GM19238 (cell line): Measurements from ENCODE around the gene NLRP2B.
"Not testable (repeated sequence)": the region's sequence is repeated elsewhere in the genome, so short reads cannot be mapped to it uniquely, and the experiment has no call there.

Source experiments
- DNase-seq: peaks from one replicate; pipeline ENCODE4 v3.0.0; 2011; ENCODE audit warnings: low spot score; ENCODE audit not compliant: insufficient read length

Gene NLRP2B

DNA sequence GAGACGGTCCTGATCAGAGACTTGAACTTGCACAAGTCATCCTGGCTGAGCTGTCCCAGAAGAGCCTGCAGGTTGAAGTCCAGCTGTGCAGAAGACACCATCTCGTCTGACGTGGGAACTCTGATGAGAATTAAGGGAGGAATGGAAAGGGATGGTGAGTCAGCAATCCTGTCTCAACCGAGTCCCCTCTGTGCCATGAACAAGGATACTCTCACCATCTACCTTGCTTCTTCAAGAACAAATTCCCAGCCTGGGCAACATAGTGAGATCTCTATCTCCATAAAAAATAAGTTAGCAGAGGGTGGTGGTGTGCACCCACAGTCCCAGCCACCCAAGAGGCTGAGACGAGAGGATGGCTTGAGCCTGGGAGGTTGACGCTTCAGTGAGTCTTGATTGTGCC, at the start of gene NLRP2B:
Gene NLRP2B, minus strand, starts transcription at position 101 of the 400 bp plus-strand sequence.
- no peak for DNase-seq

- not testable (repeated sequence) for DNase-seq
Observed at GRCh38 chrX:57725995-57726394, 45.9 kb upstream of the NLRP2B start.

DNA sequence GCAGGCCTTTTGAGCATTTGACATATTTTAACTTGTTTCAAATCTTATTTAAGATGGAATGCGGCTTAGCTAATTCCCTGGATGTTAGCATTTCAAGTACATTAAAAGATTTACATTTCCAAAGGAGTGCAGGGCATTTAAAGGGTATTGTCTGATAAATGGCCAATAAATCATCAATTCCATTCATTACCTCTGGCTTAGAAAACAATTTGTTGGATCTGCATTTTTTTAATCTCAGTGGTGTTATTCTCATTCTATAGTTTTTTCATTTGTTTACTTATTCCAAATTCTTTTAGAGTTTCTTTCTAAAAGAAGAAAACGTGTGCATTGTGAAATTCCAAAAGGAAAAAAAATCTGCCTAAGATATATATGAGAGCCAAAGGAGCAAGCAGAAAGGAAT, 1.3 kb upstream of the NLRP2B start:
- DNase-seq, result no peak

- no peak for DNase-seq
Observed at GRCh38 chrX:57678686-57679428, 1.2 kb downstream of the NLRP2B start.

GRCh38 chrX:57677132-57677858, 2.8 kb downstream of the NLRP2B start:
- no peak for DNase-seq

- DNase-seq, result no peak
Observed at GRCh38 chrX:57675320-57675719, 4.7 kb downstream of the NLRP2B start.

GRCh38 chrX:57674861-57675260, 5.2 kb downstream of the NLRP2B start:
- DNase-seq, result no peak

DNA sequence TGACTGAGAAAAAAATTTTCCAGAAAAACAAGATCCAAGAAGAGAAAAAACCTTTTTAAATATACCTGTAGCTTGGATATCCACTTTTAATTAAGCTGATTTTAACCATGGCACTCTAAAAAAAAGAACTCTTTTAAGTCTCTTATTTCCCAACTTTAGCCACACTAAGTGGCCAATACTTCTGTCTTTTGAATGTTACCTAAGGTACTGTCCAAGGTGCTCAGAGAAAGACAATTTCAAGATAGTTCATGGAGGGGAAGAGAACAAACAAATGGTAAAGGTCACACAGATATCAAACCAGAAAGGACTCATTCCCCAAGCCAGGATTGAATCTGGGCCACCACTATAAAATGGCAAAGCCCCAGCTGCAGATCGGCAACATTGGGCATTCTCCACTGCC, 10.1 kb downstream of the NLRP2B start:
- no peak for DNase-seq

DNA sequence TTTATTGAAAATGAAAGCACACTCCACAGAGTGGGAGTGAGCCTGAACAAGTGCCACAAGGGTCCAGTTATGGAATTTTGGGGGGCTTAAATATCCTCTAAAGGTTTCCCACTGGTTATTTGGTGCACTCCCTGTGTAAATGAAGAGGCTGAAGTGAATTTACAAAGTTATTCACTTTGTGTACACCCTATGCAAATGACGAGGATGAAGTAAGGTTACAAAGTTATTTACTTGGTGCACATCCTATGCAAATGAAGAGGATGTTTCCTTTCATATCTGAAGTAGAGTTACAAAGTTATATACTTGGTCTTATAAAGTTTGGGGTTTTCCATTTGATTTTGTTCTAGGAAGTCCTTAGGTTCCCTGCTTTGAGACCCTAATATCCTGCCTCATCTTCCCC, 13.1 kb downstream of the NLRP2B start:
- no peak for DNase-seq

DNA sequence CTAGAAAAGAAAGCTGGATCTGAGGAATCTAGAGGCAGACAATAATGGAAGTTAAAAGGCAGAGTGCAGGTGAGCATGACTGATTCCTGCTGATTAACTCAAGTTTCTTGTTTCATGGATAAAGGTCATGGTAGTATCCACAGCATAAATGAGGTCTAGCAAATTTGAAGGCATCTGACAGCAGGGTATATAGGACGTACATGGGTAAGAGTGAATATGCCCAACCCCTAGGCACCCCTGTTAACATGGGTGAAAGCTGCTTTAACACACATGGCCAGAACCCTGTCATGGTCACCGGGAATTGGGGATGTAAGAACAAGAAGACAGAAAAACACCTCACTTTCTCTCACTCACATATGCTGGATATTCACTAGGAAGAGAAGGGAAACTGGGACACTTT, 25.0 kb downstream of the NLRP2B start:
- no peak for DNase-seq

DNA sequence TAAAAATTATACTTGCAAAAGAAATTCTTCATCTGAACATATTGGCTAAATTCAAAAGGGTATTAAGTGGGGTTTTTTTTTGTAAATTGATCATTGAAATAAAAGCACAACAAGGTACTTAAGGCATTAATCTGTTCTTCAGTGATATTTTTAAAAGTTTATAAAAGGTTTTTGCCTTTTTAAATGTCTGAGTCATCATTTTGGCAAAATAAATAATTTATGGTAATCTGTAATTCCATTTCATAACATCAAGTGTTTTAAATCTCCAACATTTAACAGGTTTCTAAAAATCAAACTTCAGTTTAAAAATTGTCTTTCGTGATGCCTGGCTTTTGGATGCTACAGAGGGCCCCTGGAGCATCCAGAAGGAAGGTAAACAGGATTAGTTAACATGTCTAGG, 27.4 kb downstream of the NLRP2B start:
- no peak for DNase-seq

GRCh38 chrX:57651169-57651919, 28.7 kb downstream of the NLRP2B start:
- no peak for DNase-seq

DNA sequence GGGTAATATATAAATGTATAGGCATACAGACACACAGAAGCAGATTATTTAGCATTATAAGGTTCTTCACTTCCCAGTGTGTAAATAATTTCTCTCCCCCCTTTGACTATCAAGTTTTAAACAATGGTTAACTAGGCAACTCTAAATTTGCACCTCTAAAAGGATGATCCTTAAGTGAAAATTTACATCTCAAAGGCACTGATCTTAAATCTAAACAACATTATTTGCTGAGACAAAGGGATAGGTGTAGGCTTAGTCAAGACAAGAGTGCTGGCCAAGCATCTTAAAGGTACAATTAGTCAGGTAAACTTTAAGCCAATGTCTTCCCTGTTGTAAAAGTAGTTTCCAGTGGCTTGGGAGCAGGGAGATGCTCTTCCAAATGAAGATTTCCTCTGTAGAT, 33.0 kb downstream of the NLRP2B start:
- DNase-seq, result no peak

DNA sequence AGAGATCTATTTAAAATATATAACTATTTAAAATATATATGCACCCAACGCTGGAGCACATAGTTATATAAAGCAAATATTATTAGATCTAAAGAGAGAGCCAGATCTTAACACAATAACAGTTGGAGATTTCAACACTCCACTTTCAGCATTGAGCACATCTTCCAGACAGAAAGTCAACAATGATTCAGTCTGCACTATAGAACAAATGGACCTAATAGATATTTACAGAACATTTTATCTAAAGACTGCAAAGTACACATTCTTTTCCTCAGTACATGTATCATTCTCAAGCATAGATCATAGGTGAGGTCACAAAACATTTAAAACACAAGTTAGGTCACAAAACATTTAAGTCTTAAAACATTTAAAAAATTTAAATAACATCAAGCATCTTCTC, 36.4 kb downstream of the NLRP2B start:
- no peak for DNase-seq

GRCh38 chrX:57641338-57641737, 38.7 kb downstream of the NLRP2B start:
- DNase-seq, result no peak

DNA sequence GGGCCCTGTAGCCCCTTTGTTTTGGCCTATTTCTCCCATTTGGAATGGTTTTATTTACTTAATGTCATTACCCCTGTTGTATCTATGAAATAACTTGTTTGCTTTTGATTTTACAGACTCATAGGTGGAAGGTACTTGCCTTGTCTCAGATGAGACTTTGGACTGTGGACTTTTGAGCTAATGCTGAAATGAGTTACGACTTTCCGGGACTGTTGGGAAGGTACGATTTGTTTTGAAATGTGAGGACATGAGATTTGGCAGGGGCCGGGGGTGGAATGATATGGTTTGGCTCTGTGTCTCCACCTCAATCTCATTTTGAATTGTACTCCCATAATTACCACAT, 39.4 kb downstream of the NLRP2B start:
- no peak for DNase-seq

- not testable (repeated sequence) for DNase-seq
Observed at GRCh38 chrX:57629438-57629837, 50.6 kb downstream of the NLRP2B start.
